Heart left ventricle (tissue), 16 donors: ENCODE measurements around the gene LMF1. TPM values are rescaled to one million over a fixed set of nuclear protein-coding genes. Genes with fewer than 3 reads are reported as not detected.

Source experiments
- ATAC-seq, 4 donors: fragments of 200-7000 bp; cut with Tn5 transposase; one replicate each; pipeline ENCODE4 v1.9.1; 2020 to 2022; ENCODE audit warnings: moderate library complexity in 4 of 4, mild to moderate bottlenecking in 3 of 4, moderate number of reproducible peaks in 1 of 4
- DNase-seq, 5 donors: peaks; one replicate each; pipeline ENCODE4 v3.0.0-alpha.2; 2020
- H3K27ac ChIP-seq, 12 donors: fragments of 200-600 bp; sonication (generic) in 4 of 12; one replicate each; pipeline versions ENCODE4 v1.5.0 to v1.8.0; 2016 to 2022; ENCODE audit warnings: mild to moderate bottlenecking in 2 of 12
- H3K27me3 ChIP-seq, 9 donors: fragments of 200-600 bp; sonication (generic) in 2 of 9; one replicate each; pipeline versions ENCODE4 v1.5.1 to v1.8.0; 2016 to 2022; ENCODE audit warnings: mild to moderate bottlenecking in 3 of 9
- H3K36me3 ChIP-seq, 9 donors: fragments of 200-600 bp; sonication (generic) in 2 of 9; one replicate each; pipeline versions ENCODE4 v1.5.0 to v1.8.0; 2018 to 2022; ENCODE audit warnings: mild to moderate bottlenecking in 2 of 9
- H3K4me1 ChIP-seq, 12 donors: fragments of 200-600 bp; sonication (generic) in 4 of 12; one replicate each; pipeline versions ENCODE4 v1.5.0 to v1.8.0; 2016 to 2022; ENCODE audit warnings: mild to moderate bottlenecking in 3 of 12
- H3K4me3 ChIP-seq, 12 donors: fragments of 200-600 bp; sonication (generic) in 4 of 12; one replicate each; pipeline versions ENCODE4 v1.5.0 to v1.8.0; 2017 to 2022; ENCODE audit warnings: mild to moderate bottlenecking in 9 of 12, moderate library complexity in 4 of 12
- H3K9me3 ChIP-seq, 12 donors: fragments of 200-600 bp; sonication (generic) in 4 of 12; one replicate each; pipeline versions ENCODE4 v1.5.0 to v1.8.0; 2016 to 2022; ENCODE audit warnings: mild to moderate bottlenecking in 1 of 12
- CTCF ChIP-seq, 12 donors: fragments of 200-600 bp; sonication (generic) in 4 of 12; IDR thresholded peaks; one replicate each; pipeline versions ENCODE4 v1.5.0 to v1.8.0; 2018 to 2022; ENCODE audit warnings: antibody characterized with exemption in 12 of 12, mild to moderate bottlenecking in 5 of 12
- POLR2A ChIP-seq, 2 donors: fragments of 450-650 bp; IDR thresholded peaks; one replicate each; pipeline ENCODE4 v1.6.1; 2017; ENCODE audit warnings: antibody characterized with exemption in 2 of 2, mild to moderate bottlenecking in 2 of 2, moderate library complexity in 2 of 2
- WGBS, 4 donors: extraction: QIAGEN DNeasy Blood & Tissue Kit in 2 of 4; methylation state at CpG; one replicate each; pipeline versions ENCODE4 v1.1.5 to v1.1.7; 2013 to 2018; 5-methylcytosine and 5-hydroxymethylcytosine counted together
- intact Hi-C, 10 donors: fragments of 100-400 bp; cut with DNase I; formaldehyde crosslinking; loops; one replicate each; pipeline versions ENCODE4 v1.11.1 to v1.14.2; 2022
- polyA plus RNA-seq, 2 donors: library from polyadenylated mRNA; stranded (reverse); fragments of 200-250 nt; gene quantifications; one replicate each; pipeline ENCODE4 v1.2.3, GENCODE V29; 2013
- total RNA-seq, 9 donors: library from RNA; depleted of rRNA in 2 of 9; stranded (reverse); fragments of >200 nt in 2 of 9; fragmentation: NEBNext Ultra II Directional in 3 of 9; extraction: Animal tissue kit (Norgen Biotek cat#: 25700) in 3 of 9; gene quantifications; one replicate each; pipeline versions ENCODE4 v1.1.0 to v1.2.4, GENCODE V29; 2016 to 2023
- donor health status: ischemic (EF 13 %, LVEDD 7.1; RV severe dilation, severe dysfunction).
- donor health status: healthy with polysubstance abuse.
- donor health status: DM: no; HTN: yes; CAD: no.
- donor health status: DM: no; HTN: no; CAD: no.
- donor health status: ischemic (EF 25% LVEDD 6.9; RV normal size, moderate dysfunction).
- donor health status: ischemic (EF 25% LVEDD 5.7; RV mildly dilated, moderate dysfunction).
- donor health status: healthy.
- donor health status: DM: yes; HTN: yes; CAD: no.
- donor health status: ischemic (EF 35%, LVEDD 5.7; RV mildly dilated, moderate dysfunction).
- donor health status: nonischemic (EF 11% LVEDD 7.7; RV severe dilation, severe dysfunction).
- donor health status: DM: yes; HTN: yes; CAD: no.
- donor health status: PGD.
- donor health status: ischemic (EF 29% LVEDD 5.4; RV normal size, mild dysfunction).
- donor health status: nonischemic (EF 23%, LVEDD 6.1; RV moderate dilation, normal function).

LMF1 gene
- total and polyA plus RNA-seq, 11 donors = 4.3 to 19.2 (median 7.1) TPM

- intact Hi-C loops = no loop called here
- TF ChIP-seq CTCF (IDR thresholded peaks at IDR 0.05) = no peak
- TF ChIP-seq POLR2A (IDR thresholded peaks at IDR 0.05) = no peak
- DNase-seq (peak in 1 of 5 donors; percentile 61), ATAC-seq (no peak)
- H3K4me1 ChIP-seq = peaks cover 0 to 34% (median 8%) of the 10 kb centered on the region in 12 donors
- peak overlapping the region in 7 of 12 donors; percentile 5 to 56 (median 39) for H3K27ac ChIP-seq
- no peaks in the 10 kb centered on the region for H3K9me3 ChIP-seq
- 23 to 38% (median 26%) methylated on average over 45 to 63 of the region's 63 CpGs for WGBS, 4 donors
- H3K4me3 ChIP-seq = peak overlapping the region; percentile 38 to 67 (median 58)
- H3K27me3 ChIP-seq = peaks cover 0 to 51% (median 29%) of the 10 kb centered on the region in 9 donors
- H3K36me3 ChIP-seq = no peaks in the 10 kb centered on the region
Observed at GRCh38 chr16:979859-980594, 9.2 kb upstream of the LMF1 start.

- peak in 1 of 5 donors; percentile 57 for DNase-seq
- Histone ChIP-seq H3K36me3 (no peaks in the 10 kb centered on the region), H3K4me1 (peaks cover 0 to 42% (median 10%) of the 10 kb centered on the region in 12 donors), H3K27me3 (peaks cover 0 to 50% (median 28%) of the 10 kb centered on the region in 9 donors), H3K27ac (no peak overlapping the region), H3K4me3 (no peak overlapping the region), H3K9me3 (no peaks in the 10 kb centered on the region)
- ATAC-seq = no peak
- intact Hi-C loops = no loop called here
- no peak for TF ChIP-seq POLR2A (IDR thresholded peaks at IDR 0.05)
- TF ChIP-seq CTCF (IDR thresholded peaks at IDR 0.05) = no peak
- 86 to 92% (median 89%) methylated on average over 11 to 14 of the region's 14 CpGs for WGBS, 4 donors
Observed at GRCh38 chr16:979147-979546, 8.4 kb upstream of the LMF1 start.

GRCh38 chr16:978403-978802 is 7.6 kb upstream of the LMF1 start:
- H3K27me3 ChIP-seq = peaks cover 0 to 43% (median 24%) of the 10 kb centered on the region in 9 donors
- no peak for TF ChIP-seq CTCF (IDR thresholded peaks at IDR 0.05)
- no peak for TF ChIP-seq POLR2A (IDR thresholded peaks at IDR 0.05)

GRCh38 chr16:977896-978295 is 7.1 kb upstream of the LMF1 start:
- intact Hi-C loops = no loop called here
- H3K4me1 ChIP-seq = peaks cover 0 to 40% (median 10%) of the 10 kb centered on the region in 12 donors
- no peaks in the 10 kb centered on the region for H3K36me3 ChIP-seq
- H3K27me3 ChIP-seq = peaks cover 0 to 38% (median 19%) of the 10 kb centered on the region in 9 donors
- TF ChIP-seq POLR2A (IDR thresholded peaks at IDR 0.05) (no peak), CTCF (IDR thresholded peaks at IDR 0.05) (no peak)
- H3K9me3 ChIP-seq = no peaks in the 10 kb centered on the region
- 57 to 98% (median 96%) methylated on average over 8 of the region's 8 CpGs for WGBS, 4 donors
- peak overlapping the region in 1 of 12 donors; percentile 52 for H3K27ac ChIP-seq
- DNase-seq (no peak), ATAC-seq (no peak)
- no peak overlapping the region for H3K4me3 ChIP-seq

More at GRCh38 chr16:978403-978802, 7.6 kb upstream of the LMF1 start:
- Histone ChIP-seq H3K36me3 (no peaks in the 10 kb centered on the region), H3K9me3 (no peaks in the 10 kb centered on the region), H3K4me3 (no peak overlapping the region), H3K27ac (no peak overlapping the region), H3K4me1 (peaks cover 0 to 44% (median 10%) of the 10 kb centered on the region in 12 donors)
- WGBS, 4 donors = 75 to 83% (median 77%) methylated on average over 9 of the region's 9 CpGs
- ATAC-seq = no peak
- no peak for DNase-seq
- intact Hi-C loops = no loop called here
